ENCODE measurements around the gene APMAP.
A peak's percentile ranks its signal among the peaks of the same experiment; 100 is the strongest.

APMAP gene, protein sequence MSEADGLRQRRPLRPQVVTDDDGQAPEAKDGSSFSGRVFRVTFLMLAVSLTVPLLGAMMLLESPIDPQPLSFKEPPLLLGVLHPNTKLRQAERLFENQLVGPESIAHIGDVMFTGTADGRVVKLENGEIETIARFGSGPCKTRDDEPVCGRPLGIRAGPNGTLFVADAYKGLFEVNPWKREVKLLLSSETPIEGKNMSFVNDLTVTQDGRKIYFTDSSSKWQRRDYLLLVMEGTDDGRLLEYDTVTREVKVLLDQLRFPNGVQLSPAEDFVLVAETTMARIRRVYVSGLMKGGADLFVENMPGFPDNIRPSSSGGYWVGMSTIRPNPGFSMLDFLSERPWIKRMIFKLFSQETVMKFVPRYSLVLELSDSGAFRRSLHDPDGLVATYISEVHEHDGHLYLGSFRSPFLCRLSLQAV

DNA sequence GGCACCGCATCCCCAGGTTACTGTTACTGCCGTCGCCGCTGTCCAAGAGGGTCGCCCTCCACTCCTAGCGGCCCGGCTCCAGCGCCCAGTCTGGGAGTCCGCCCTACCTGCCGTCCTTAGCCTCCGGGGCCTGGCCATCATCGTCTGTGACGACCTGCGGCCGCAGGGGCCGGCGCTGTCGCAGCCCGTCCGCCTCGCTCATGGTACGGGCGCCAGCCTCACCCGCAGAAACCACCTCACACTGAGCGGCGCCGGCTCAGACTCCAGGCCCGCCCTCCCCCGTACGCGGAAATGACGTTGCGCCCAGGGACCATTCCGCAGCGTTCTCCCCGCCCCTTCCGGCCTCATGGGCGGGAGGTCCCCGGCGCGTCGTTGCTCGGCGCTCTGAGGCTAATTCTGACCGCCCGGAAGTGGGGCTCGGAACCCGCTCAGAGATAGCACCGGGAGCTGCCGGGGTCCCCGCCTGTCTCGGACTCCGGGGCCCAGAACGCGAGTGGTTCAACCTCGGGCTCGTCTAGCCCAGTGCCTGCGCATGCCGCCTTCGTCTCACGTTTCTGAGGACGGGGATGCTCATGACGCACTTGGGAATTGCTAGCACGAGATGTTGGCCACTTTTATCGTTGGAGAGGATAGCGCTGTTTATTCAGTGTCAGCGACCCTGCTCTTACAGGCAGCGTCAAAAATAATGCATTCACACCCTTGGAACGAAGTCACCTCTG lies at the start of gene APMAP:
Gene APMAP (minus strand): TSS at position 265 of the 719 bp plus-strand sequence. CDS start 63 bp downstream, at position 202.
- DNase-seq: peak; percentile 42 to 98 (median 92)

DNA sequence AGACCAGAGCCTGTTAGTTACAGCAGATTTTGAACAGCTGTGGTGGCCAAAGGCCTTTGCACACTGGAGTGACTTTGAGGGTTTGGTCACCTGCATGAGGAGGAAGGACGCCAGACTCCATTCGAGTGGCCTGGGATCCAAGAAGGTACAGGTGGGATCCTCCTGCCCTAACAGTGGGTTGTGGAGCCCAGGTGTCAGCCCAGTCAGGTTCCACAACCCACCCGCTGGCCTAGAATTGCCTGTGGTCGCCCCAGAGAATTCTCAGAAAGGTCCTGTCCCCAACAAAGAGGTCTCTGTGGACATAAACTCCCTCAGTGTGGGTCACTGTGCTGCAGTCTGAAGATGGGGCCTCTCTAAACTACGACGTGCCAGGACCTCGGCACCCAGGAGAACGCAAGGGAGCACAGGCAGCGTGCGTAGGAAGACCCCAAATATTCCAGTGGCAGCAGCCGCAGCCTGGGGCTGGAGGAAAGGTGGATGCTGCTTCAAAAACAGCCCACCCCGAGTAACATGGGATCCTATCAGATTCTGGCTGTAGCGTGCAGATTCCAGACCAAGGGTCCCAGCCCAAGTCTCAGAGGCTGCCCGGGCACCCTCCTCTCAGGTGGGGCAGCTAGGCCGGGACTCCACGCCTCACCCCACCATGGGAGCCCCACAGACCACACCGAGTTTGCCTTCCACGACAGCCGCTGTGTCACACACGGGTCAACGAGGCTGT lies 49.4 kb upstream of the APMAP start:
- DNase-seq: no peak

DNA sequence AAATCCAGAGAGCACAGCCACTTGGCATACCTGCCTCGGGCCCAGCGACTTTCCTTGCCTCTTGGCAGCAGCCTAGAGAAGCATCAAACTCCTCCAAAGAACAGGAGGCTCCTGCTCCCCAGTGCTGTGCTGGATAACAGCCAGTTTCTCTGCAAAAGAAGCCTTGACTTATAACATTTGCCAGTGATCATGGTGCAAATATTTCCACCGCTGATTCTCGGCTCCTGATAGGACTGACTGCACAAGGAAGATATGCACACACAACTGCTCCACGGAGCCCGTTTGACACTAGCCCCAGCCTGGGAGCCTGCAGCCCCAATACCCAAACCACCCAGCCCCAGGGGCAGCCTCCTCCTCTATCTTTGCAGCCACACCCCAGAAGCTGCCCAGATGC lies 47.9 kb upstream of the APMAP start:
- DNase-seq: peak in 3 of 58 donors; percentile 60 to 82 (median 62)

DNA sequence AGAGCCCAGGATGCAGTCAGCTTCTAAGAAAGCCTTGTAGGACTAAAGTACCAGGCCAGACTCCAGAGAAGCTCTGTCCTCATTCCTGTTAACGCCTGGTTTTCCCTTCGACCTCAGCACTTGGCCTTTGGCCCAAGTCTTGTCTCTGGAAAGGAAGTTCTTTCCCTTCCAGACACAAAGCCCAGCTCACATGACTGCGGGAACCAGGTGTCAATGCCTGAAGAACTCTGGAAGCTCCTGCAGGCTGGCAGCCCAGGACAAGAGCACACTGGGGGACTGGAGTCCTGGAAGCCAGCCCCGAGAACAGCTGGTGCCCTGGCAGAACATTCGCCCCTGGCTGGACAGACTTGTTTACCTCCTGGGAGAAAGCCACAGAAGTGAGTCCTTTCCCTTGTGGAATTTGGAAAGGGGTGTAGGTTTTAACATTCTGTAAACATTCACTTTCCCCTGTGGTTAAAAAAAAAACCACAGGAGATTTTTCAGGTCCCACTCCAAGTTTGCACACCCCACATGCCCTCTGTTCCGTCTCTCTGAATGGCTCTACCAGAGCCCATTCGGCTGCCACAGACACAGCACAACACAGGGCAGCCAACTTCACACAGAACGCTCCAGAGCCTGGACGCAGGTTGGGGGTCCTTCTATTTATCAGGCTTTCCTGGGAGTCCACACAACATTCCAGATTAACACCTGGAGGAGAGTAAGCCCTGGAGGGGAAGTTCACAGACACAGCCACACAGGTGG lies 47.3 kb upstream of the APMAP start:
- peak in 56 of 58 donors; percentile 22 to 94 (median 78) for DNase-seq

DNA sequence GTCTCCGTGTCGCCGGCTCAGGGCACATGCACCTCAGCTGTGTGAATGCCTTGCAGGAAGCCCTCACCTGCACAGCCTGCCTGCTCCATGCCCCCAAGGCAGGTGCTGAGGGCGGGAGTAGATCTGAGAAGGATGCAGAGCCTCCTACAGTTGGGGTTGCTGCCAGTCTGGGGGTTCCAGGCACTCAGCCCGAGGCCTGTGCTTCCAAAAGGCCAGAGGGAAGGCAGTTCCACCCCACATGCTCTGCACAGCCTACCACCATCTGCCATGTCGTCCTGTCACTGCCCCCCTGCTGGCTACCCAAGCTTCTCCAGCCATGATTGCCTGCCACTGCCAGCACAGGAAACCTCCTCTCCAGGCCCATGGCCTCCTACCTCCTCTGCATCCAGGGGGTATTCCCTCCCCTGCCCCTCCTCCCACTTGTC lies 46.1 kb upstream of the APMAP start:
- no peak for DNase-seq

DNA sequence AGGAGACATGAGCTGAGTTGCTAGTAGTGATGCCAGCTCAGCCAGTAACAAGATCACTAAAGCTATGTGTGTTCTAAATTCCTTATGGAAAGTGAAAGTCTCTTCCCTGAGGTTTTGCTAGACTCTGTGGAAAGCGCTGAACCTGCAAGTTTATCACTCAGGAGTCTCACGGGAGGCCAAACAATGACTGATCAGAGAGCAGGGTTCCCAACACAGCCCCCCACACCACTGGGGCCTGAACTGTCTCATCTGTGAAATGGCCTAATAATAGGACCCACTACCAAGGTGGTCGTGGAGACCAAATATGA lies 45.5 kb upstream of the APMAP start:
- DNase-seq: no peak

DNA sequence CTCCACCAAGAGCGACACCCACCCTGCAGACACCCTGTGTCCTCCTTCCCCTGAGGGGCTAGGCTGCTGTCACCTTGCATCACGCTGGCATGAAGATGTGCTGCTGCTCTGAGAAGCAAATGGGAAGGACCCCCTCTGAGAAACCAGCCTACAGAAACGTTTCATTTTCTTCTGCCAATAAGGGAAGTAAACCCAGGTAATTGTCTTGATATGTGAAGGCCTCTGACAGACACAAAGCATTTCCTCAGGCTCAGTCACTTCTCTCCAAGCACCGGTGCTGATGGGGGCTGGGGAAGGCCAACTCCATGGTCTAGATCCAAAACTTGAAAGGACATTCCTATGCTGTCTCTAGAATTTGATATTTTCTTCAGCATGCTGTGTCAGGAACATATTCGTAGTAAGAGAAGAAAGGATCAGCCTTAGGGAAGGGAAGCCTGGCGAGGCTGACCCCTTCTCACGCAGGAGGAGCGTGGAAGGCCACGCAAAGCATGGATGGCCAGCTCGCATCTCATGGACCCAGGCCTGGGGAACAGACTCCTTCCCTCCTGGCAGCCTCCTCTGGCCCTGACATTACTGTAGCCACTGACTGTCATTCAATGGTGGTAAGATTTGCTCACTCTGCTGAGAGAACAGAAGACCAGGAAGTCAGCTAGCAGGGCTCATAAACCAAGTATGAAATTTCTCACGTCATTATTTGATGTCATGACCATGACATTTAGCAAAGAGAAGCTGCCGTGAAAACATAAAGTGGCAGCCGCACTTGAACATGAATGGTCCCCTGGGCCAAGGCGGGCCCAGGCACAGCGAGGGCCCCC lies 44.9 kb upstream of the APMAP start:
- DNase-seq: no peak

DNA sequence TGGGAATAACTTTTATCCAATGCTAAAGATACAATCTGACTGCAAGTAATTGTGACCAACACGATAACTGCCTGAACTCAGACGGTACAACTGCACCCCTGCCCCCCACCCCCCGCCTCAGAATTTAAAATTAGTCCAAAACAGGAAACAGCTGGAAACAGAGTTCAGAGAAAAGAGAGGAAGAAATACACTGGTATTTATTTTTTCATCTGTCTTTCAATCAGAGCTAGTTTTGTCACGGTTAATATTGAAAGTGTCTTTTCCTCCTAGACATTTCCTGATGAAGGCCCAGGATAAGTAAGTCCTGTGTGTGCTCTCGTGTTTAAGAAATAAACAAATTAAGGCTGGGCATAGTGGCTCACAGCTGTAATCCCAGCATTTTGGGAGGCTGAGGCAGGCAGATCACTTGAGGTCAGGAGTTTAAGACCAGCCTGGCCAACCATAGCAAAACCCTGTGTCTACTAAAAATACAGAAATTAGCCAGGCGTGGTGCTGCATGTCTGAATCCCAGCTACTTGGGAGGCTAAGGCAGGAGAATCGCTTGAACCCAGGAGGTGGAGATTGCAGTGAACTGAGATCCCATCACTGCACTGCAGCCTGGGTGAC lies 43.9 kb upstream of the APMAP start:
- DNase-seq: no peak

DNA sequence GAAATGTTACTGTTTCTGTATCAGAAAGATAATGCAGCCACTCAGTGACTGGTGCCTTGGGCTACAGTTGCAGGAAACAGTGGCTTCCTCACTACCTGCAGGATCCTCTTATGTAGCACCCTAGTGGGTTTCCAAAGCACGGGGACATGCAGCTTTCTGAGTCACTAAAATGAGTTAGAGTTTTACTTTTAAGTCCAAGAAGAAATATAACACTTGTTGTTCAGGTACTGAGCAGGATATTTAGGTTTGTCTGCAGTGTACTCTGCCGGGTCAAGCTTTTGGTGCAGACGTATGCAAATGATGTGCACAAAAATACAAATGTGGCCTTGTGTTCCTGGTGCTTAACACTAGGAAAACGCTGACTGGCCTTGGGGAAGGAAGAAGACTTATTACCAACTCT lies 43.4 kb upstream of the APMAP start:
- no peak for DNase-seq

DNA sequence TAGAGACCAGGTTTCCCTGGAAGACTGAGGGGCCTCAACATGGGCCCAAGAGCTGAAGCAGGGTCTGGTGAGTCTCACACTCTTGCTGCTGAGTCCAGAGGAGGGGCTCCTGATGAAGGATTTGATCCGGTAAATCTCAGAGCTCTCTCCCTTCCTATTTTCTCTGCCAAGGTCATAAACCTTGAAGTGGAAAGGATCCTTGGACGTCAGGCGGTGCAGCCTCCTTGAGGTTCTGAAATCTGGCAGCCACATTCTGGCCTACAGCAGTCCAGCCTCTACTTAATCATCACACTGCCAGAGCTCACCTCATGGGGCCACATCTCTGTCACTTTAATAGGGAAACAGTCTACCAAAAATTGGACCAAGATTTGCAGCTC lies 41.4 kb upstream of the APMAP start:
- DNase-seq: no peak

DNA sequence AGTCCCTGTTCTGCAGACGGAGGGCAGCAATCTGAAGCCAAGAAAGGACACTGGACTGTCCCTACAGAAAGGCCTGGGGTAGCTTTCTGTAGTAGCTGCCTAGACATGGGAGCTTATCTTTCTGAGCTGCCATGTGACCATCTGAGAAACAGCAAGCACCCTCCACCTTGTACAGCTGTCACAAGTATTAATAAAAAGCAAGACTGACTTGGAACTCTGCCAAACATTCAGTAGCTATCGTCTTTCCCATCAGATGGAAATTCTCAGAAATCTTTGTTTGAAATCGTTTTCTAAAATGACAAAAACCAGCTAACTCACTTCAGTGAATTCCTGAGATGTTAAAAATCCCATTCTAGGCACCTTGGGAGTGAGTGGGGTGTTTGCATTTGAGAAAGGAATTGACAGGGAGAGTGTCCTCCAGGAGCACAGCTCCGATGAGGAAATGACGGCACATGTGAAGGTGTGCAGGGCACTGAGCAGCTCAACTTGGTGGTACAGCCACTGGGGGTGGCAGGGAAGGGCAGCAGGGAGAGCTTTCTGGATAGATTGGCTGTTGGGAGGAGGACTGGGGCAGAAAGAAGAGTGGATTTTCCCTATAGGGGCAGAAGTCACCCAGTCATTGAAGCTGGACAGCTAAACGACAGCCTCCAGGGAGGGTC lies 40.8 kb upstream of the APMAP start:
- no peak for DNase-seq

DNA sequence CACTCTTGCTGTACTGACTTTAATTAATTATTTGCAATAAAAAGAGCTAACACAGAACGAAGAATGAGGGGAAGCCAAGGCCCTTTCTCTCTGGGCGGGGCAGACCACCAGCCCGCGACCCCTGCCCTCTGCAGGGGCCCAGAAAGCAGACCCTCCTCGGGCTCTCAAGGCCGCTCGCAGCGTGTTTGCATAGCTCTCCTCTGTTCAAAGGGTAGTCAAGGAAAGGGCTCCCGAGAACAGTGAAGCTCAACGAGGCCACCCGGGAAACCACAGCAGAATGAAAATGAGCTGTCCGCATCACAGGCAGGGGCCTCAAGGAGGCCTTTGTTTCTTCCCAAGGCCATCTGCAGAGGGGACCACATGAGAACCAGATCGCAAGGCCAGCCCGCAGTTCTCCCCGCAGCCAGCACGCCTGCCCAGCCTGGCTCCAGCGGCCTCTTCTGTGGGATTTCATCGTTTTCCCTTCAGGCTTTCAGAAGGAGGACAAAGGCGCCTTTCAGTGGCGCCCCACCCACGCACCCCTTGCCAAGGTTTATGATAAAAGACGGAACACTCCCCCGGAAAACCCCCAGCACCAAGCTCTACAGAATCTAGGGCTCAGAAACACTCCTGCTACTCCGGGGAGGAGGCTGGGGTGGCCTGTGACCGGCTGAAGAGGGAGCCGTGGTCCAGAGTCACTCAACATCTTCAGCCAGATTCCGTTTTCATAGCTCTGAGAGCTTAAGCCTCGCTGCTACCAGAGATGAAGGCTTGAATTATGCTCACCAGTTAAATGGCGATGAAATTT lies 40.1 kb upstream of the APMAP start:
- DNase-seq: peak; percentile 41 to 99 (median 92)

DNA sequence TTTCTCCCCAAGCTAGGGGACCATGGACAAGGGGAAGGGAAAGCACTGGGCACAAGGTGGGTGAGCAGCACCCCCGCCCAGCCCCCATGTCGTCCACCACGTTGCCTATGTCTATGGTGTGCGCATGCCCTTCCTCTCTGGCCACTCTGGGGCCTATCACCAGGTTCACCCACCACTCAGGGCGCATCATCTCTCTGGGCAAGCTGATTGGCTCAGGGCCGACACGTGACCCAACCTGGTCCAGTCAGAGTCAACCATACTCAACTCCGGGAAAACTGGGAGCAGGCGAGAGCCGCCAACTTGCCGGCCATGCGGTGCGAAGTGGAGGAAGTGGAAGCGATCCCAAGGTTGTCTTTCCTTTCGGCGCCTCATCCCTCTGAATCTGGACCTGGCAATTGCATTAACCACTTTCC lies 39.5 kb upstream of the APMAP start:
- DNase-seq: peak in 45 of 58 donors; percentile 24 to 82 (median 61)

DNA sequence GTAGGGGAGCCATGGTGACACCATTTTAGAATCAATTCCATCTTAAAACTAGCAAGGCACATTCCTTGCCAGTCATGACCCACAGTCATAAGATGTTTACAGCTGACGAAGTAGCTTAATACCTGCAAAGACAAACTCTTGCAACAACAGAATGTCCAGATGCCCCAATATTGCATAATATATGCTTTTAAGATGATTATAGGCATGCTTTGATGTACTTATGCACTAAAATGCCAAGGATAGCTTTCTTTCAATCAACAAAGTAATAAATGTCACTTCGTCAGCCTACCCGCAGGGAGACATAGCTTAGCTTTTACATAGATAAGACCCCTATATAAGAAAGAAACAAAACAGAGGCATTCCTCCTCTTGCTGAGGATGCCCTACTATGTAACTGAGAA lies 38.7 kb upstream of the APMAP start:
- DNase-seq: no peak

DNA sequence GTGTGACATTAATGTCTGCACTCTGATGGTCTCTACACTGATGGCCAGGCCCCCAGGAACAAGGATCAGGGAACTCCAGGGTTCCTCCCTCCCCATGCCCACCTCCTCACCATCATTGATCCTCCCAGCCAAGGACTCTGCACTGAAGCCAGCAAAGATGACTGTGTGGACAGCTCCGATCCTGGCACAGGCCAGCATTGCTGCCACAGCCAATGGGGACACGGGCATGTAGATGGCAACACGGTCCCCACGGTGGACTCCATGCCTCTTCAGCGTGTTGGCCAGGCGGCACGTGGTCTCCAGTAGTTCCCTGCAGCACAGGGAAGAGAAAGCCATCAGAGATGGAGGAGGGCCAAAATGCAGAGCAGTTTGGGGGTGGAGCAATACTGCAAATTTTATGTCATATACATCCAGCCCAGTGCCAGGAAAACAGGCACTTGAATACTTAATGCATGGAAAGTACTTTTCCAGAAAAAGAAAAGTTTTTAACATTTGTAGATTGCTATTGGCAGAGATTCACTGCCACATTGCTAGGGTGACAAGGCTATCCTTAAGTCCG lies 38.2 kb upstream of the APMAP start:
- DNase-seq: peak in 13 of 58 donors; percentile 28 to 55 (median 39)

DNA sequence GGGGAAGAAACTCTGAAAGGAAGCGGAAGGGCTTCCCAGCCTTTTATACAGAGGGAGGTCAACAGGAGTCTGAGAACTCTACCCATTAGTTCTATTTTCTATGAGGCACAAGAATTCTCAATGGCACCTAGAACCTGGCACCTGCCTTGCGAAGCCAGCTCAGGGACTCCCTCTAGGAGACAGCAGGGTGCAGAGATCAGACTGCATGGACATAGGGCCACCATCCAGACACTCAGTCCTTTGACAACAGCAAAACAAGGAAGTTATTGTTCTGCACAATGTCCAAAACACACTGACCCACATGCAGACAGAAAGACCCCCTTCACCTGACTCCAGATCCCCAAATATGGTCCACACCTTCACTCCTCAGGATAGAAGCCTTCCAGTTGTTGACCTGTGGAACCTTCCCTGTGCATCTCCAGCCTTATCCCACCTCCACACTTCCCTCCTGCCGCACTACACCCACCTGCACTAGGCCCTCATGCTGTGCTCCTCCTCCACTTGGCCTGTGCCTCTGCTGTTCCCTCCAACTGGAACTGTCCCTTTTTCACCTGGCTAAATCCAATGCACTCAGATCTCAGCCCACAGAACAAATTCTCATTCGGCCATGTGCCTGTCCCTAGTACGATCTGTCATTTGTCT lies 37.6 kb upstream of the APMAP start:
- DNase-seq: peak in 11 of 58 donors; percentile 27 to 63 (median 40)

DNA sequence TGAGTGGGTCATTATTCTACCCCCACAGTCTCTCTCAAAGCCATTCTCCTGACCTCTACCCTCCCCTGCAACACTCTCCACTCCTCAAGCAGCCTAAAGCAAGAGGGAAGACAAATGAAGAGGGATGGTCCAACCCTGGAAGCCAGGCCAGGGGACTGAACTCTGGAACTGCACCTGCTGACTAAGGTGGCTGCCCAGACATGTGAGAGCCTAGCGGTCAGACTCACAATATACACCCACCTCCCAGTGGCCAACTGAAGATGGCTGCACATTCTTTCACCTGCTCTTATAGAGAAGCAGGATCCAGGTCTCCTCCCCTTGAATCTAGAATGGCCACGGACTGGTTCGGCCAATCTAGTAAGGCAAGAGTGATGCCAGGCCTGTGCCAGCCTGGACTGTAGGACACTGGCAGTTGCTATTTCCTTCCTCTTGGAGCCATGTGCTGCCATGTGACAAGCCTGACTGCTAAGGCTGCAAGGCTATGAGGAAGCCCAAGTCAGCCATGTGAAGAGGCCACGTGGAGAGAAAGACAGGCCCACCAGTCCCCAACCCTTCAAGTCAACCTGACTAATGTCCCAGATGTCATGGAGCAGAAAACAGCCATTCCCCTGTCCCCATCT lies 33.5 kb upstream of the APMAP start:
- no peak for DNase-seq
